HG02884 (cell line): ENCODE measurements around the gene FRMD7.

Source experiments
- ATAC-seq: cut with Tn5 transposase; IDR thresholded peaks from one replicate; pipeline ENCODE4 v1.9.1; 2021; ENCODE audit warnings: mild to moderate bottlenecking, moderate library complexity; ENCODE audit not compliant: unreplicated experiment

The FRMD7 gene

GRCh38 chrX:132037479-132037993 is 90.3 kb downstream of the FRMD7 start:
- ATAC-seq: no peak

DNA sequence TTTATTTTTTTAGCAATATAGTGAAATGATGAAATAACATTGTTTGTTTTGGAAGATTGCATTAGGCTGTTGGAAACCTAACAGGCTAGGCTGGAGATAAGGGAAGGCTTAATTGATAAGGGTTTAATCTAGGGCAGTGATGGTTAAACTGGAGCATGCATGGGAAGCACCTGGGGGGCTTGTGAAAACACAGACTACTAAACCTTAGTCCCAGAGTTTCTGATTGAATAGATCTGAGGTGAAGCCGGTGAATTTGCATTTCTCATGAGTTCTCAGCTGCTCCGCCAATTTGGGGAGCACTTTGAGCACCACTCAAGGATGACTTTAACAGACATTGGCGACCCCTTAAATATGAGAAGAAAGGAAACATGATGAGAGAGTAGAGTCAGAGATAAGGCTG is 93.2 kb downstream of the FRMD7 start:
- peak; percentile 46 for ATAC-seq

DNA sequence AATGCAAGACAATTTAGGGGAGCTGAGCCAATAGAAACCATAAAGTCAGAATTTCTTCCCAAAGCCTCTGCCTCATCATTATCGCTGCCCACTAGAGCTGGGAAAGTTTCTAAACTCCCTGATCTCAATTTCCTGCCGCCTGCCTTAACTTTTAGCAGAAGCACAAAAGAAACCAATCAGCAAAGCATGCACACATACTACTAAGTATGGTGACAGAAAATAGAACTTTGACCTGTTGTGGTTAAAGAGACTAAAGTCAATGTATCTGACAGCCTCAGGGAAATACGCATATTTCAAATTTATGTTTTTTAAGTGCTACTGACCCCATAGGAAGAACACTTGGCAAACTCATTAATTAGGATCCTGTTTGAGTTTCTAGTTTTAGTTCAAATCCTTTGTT is 94.7 kb downstream of the FRMD7 start:
- ATAC-seq: no peak

GRCh38 chrX:132031867-132032266 is 96.0 kb downstream of the FRMD7 start:
- no peak for ATAC-seq

- no peak for ATAC-seq
These were observed 97.6 kb downstream of the FRMD7 start for GRCh38 chrX:132030264-132030663.
